GM19193 (cell line): ENCODE results near the gene PAX2.

Experiments used
- POLR2A ChIP-seq: IDR thresholded peaks from 4 replicates; pipeline ENCODE4 v1.6.1; 2011; ENCODE audit not compliant: insufficient read depth, insufficient read length; ENCODE audit errors: extremely low read depth

PAX2 gene

GRCh38 chr10:100817268-100817839 lies 72.0 kb downstream of the PAX2 start:
- TF ChIP-seq POLR2A = no peak

GRCh38 chr10:100819424-100819823 lies 74.0 kb downstream of the PAX2 start:
- no peak for TF ChIP-seq POLR2A

GRCh38 chr10:100823194-100823593 lies 77.8 kb downstream of the PAX2 start:
- TF ChIP-seq POLR2A = no peak

GRCh38 chr10:100824886-100825285 lies 79.5 kb downstream of the PAX2 start:
- TF ChIP-seq POLR2A = no peak

- no peak for TF ChIP-seq POLR2A
Measured at GRCh38 chr10:100825325-100825875, 80.0 kb downstream of the PAX2 start.

GRCh38 chr10:100826031-100826651 lies 80.8 kb downstream of the PAX2 start:
- TF ChIP-seq POLR2A = no peak

- TF ChIP-seq POLR2A = no peak
Measured at GRCh38 chr10:100826661-100826982, 81.2 kb downstream of the PAX2 start.

GRCh38 chr10:100826983-100827818 lies 81.8 kb downstream of the PAX2 start:
- no peak for TF ChIP-seq POLR2A

- TF ChIP-seq POLR2A = no peak
Measured at GRCh38 chr10:100827819-100828737, 82.7 kb downstream of the PAX2 start.

GRCh38 chr10:100828738-100829096 lies 83.3 kb downstream of the PAX2 start:
- TF ChIP-seq POLR2A = no peak

- no peak for TF ChIP-seq POLR2A
Measured at GRCh38 chr10:100829097-100829870, 83.9 kb downstream of the PAX2 start.

GRCh38 chr10:100829933-100830727 lies 84.7 kb downstream of the PAX2 start:
- TF ChIP-seq POLR2A = no peak

GRCh38 chr10:100830728-100831111 lies 85.3 kb downstream of the PAX2 start:
- no peak for TF ChIP-seq POLR2A
